HEK293T (cell line): ENCODE data around the gene RBP2.

Experiments
- BHLHE40 ChIP-seq: fragments of 450-650 bp; IDR thresholded peaks from 2 replicates; pipeline ENCODE4 v1.6.1; 2016; ENCODE audit warnings: mild to moderate bottlenecking, moderate library complexity, borderline replicate concordance
- ELF4 ChIP-seq: fragments of 450-650 bp; IDR thresholded peaks from 2 replicates; pipeline ENCODE4 v1.6.1; 2017; ENCODE audit warnings: antibody characterized with exemption
- FOXK2 ChIP-seq: fragments of 450-650 bp; IDR thresholded peaks from 2 replicates; pipeline ENCODE4 v1.6.1; 2016; ENCODE audit warnings: mild to moderate bottlenecking
- FOXM1 ChIP-seq: fragments of 450-650 bp; IDR thresholded peaks from 2 replicates; pipeline ENCODE4 v1.6.1; 2017; ENCODE audit warnings: mild to moderate bottlenecking, borderline replicate concordance
- HDGF ChIP-seq: fragments of 450-650 bp; IDR thresholded peaks from 2 replicates; pipeline ENCODE4 v1.6.1; 2017; ENCODE audit warnings: antibody characterized with exemption, borderline replicate concordance
- L3MBTL2 ChIP-seq: fragments of 450-650 bp; conservative IDR thresholded peaks from 2 replicates; pipeline ENCODE4 v1.6.1; 2016; ENCODE audit warnings: mild to moderate bottlenecking
- LEF1 ChIP-seq: fragments of 450-650 bp; IDR thresholded peaks from 2 replicates; pipeline ENCODE4 v1.6.1; 2017; ENCODE audit warnings: mild to moderate bottlenecking, borderline replicate concordance
- NFRKB ChIP-seq: fragments of 450-650 bp; IDR thresholded peaks from 2 replicates; pipeline ENCODE4 v1.6.1; 2016; ENCODE audit warnings: mild to moderate bottlenecking, moderate library complexity
- SP1 ChIP-seq: fragments of 450-650 bp; IDR thresholded peaks from 2 replicates; pipeline ENCODE4 v1.6.1; 2017
- SUZ12 ChIP-seq: fragments of 450-650 bp; IDR thresholded peaks from 2 replicates; pipeline ENCODE4 v1.6.1; 2016; ENCODE audit warnings: mild to moderate bottlenecking
- ZNF384 ChIP-seq: fragments of 450-650 bp; IDR thresholded peaks from 2 replicates; pipeline ENCODE4 v1.6.1; 2016

DNA sequence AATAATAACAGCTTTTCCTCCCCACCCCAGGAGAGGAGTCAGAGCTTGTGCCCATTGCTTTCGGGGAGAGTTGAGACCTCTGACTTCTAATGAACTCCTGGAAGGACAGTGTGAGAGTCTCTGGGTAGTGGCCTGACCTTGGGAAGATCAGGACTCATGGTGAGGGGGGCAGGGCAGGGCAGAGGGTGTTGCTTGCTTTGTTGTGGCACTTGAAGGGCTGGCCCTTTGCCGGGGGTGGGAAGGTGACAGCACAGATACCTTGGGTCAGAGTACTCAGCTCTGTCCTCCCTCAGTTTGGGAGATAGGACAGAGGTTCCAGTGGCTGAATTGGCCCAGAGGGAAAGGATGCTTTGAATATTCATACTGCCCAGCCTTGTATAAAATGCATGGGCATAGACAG, 15.8 kb downstream of the RBP2 start:
- TF ChIP-seq HDGF (no peak), SP1 (no peak), L3MBTL2 (no peak), LEF1 (no peak), BHLHE40 (no peak), FOXK2 (no peak), NFRKB (no peak), SUZ12 (no peak), ELF4 (no peak), FOXM1 (no peak), ZNF384 (no peak)
